Measurements from ENCODE around the gene CC2D2A.

The CC2D2A gene

DNA sequence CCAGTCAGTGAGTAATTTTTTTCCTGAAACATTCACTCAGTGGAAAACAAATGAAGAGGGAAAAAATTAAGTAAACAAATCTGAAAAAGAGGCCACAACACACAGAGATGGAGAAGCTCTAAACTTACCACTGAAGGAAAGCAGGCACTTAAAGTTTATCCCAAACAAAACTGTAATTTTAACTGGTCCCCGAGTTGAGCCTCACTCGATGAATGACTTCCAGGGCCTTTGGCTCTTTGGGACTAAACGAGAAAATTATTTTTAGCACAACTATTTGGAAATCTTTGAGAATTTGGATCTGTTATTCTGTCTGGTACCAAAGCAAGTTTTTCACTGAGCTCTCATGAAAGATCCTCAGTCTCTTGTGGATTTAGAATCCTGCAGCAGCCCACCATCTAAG, 42.0 kb upstream of the CC2D2A start, which contains the start of gene C1QTNF7:
Gene C1QTNF7 (plus strand): TSS at position 333 of the 400 bp plus-strand sequence. CDS start 7,711 bp downstream, outside the sequence.
- peaks cover 0 to 11% of the 10 kb centered on the region in 2 experiments for H3K4me1 ChIP-seq (ENCODE audit: control insufficient read depth in 1 of 2, insufficient read depth in 1 of 2, low read depth in 1 of 2, low read length in 1 of 2)
- H3K27ac ChIP-seq, result no peak within 1 kb of the TSS
- TF ChIP-seq, protein P1, sequence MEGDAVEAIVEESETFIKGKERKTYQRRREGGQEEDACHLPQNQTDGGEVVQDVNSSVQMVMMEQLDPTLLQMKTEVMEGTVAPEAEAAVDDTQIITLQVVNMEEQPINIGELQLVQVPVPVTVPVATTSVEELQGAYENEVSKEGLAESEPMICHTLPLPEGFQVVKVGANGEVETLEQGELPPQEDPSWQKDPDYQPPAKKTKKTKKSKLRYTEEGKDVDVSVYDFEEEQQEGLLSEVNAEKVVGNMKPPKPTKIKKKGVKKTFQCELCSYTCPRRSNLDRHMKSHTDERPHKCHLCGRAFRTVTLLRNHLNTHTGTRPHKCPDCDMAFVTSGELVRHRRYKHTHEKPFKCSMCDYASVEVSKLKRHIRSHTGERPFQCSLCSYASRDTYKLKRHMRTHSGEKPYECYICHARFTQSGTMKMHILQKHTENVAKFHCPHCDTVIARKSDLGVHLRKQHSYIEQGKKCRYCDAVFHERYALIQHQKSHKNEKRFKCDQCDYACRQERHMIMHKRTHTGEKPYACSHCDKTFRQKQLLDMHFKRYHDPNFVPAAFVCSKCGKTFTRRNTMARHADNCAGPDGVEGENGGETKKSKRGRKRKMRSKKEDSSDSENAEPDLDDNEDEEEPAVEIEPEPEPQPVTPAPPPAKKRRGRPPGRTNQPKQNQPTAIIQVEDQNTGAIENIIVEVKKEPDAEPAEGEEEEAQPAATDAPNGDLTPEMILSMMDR (IDR thresholded peaks at IDR 0.05), result no peak

DNA sequence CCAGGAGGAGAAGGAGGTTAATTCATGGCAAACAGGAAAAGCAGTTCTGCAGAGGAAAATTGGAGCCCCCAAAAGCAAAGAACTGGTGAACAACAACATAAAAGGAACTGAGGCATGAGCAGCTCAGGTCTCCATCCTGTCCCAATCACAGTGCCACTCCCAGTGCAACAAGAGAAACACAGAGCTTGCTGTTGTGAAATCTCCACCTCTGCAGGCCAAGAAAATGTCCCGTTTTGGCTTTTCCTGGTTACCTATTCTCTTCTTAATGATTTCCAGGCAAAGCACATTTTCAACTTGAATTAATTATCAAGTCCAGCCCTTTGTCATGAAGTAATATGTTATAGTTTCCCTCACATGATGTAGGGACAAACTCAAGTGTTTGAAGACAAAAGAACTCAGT, 41.1 kb upstream of the CC2D2A start:
- TF ChIP-seq, protein P1 (IDR thresholded peaks at IDR 0.05), result no peak
- Histone ChIP-seq H3K27ac (no peak overlapping the region), H3K4me3 (ENCODE audit: low read depth in 1 of 2, low read length in 1 of 2) (no peak overlapping the region), H3K27me3 (no peaks in the 10 kb centered on the region), H3K4me1 (ENCODE audit: control insufficient read depth in 1 of 2, insufficient read depth in 1 of 2, low read depth in 1 of 2, low read length in 1 of 2) (peaks cover 0 to 11% of the 10 kb centered on the region in 2 experiments), H3K9me3 (no peaks in the 10 kb centered on the region), H3K36me3 (no peaks in the 10 kb centered on the region)

More for the DNA sequence above, 42.0 kb upstream of the CC2D2A start, which contains the start of gene C1QTNF7:
- Histone ChIP-seq H3K9me3 (no peaks in the 10 kb centered on the region), H3K4me3 (ENCODE audit: low read depth in 1 of 2, low read length in 1 of 2) (no peak within 1 kb of the TSS), H3K36me3 (no peaks in the 10 kb centered on the region), H3K27me3 (no peaks in the 10 kb centered on the region)

DNA sequence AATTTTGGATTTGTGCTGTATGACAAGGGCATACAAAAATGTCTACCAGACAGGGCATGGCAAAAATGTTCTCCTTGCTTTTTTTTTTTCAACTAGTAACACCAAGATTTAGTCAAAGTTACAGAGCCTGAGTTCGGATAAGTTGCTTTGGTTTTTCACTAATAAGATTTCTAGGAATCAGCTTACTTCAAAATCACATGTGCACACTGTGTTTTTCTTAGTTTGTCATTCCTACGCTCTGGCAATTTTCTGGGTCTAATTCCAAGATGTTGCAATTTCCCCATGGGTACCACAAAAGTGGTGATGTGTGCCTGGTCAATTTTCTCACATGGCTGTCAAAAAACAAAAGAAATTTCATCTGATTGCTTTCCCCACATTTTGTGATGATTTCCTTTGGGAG, 35.6 kb upstream of the CC2D2A start:
- TF ChIP-seq, protein P1 (IDR thresholded peaks at IDR 0.05), result no peak

DNA sequence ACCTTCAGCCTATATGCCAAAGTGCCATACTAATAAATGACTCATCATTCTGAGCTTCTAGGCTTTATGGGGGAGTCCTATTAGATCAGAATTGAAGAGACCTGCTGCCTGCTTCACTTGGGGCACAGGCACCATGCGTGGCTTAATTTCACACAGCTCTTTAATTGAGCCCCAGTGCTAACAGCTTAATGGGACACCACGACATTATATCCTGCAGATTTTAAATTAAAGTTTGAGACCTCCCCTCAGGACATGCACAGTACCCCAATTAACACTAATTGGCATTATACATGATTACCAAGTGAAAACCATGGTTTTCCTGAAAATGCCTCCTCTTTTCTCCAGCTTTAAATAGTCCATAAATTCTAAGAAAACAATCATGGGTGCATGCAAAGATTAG, 35.0 kb upstream of the CC2D2A start:
- H3K27me3 ChIP-seq, result no peaks in the 10 kb centered on the region
- peaks cover 12 to 13% of the 10 kb centered on the region in 2 experiments for H3K4me1 ChIP-seq (ENCODE audit: control insufficient read depth in 1 of 2, insufficient read depth in 1 of 2, low read depth in 1 of 2, low read length in 1 of 2)
- no peak overlapping the region for H3K27ac ChIP-seq
- H3K4me3 ChIP-seq (ENCODE audit: low read depth in 1 of 2, low read length in 1 of 2), result no peak overlapping the region
- TF ChIP-seq, protein P1 (IDR thresholded peaks at IDR 0.05), result no peak
- H3K9me3 ChIP-seq, result no peaks in the 10 kb centered on the region
- no peaks in the 10 kb centered on the region for H3K36me3 ChIP-seq

More for the DNA sequence above, 35.6 kb upstream of the CC2D2A start:
- Histone ChIP-seq H3K27ac (no peak overlapping the region), H3K27me3 (no peaks in the 10 kb centered on the region), H3K36me3 (no peaks in the 10 kb centered on the region), H3K4me1 (ENCODE audit: control insufficient read depth in 1 of 2, insufficient read depth in 1 of 2, low read depth in 1 of 2, low read length in 1 of 2) (peaks cover 12 to 13% of the 10 kb centered on the region in 2 experiments), H3K9me3 (no peaks in the 10 kb centered on the region), H3K4me3 (ENCODE audit: low read depth in 1 of 2, low read length in 1 of 2) (no peak overlapping the region)

DNA sequence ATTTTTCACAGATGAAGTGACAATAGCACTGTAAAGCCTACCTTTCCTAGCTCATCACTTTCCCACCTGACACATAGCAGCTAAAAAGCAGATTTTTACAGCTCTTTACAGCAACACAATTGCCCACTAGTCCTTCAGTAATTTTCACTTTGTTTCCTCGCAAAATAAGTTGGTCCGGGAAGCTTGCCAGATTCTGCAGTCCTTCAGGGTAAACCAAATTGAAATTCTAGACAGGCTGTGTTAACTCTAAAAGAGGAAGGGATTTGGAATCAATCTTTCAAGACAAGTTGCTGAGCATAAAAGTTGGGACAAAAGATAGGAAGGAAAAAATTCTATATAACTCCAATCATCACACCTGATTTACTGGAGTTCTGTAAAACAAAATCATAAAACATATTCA, 33.2 kb upstream of the CC2D2A start:
- H3K9me3 ChIP-seq, result no peaks in the 10 kb centered on the region
- H3K36me3 ChIP-seq, result no peaks in the 10 kb centered on the region
- H3K4me1 ChIP-seq (ENCODE audit: control insufficient read depth in 1 of 2, insufficient read depth in 1 of 2, low read depth in 1 of 2, low read length in 1 of 2), result peaks cover 12 to 13% of the 10 kb centered on the region in 2 experiments
- H3K4me3 ChIP-seq (ENCODE audit: low read depth in 1 of 2, low read length in 1 of 2), result no peak overlapping the region
- H3K27me3 ChIP-seq, result no peaks in the 10 kb centered on the region
- TF ChIP-seq, protein P1 (IDR thresholded peaks at IDR 0.05), result no peak
- no peak overlapping the region for H3K27ac ChIP-seq

Data from neutrophil (primary cell).